ENCODE results near the gene C5orf63.
"Not testable (repeated sequence)": the region's sequence is repeated elsewhere in the genome, so short reads cannot be mapped to it uniquely, and the experiment has no call there.

The C5orf63 gene

GRCh38 chr5:127005282-127005681 lies 68.0 kb downstream of the C5orf63 start:
- not testable (repeated sequence) for DNase-seq

- no peak for DNase-seq
These were observed 68.6 kb downstream of the C5orf63 start for GRCh38 chr5:127004721-127005120.

- DNase-seq = no peak
These were observed 69.4 kb downstream of the C5orf63 start for GRCh38 chr5:127003798-127004495.

GRCh38 chr5:127002390-127002789 lies 70.9 kb downstream of the C5orf63 start:
- no peak for DNase-seq

GRCh38 chr5:127001621-127002296 lies 71.5 kb downstream of the C5orf63 start:
- DNase-seq = no peak

Measured in right hindlimb (tissue), 1 donor.